DOHH2 (cell line): ENCODE measurements around the gene TMEM132D.

Source experiments
- H3F3A ChIP-seq: fragments of 200-600 bp; sonication (generic), shearing (Covaris generic); 2 replicates; pipeline ENCODE4 v1.6.0; 2016; ENCODE audit warnings: antibody characterized with exemption, mild to moderate bottlenecking; ENCODE audit not compliant: control insufficient read depth, insufficient read depth
- H3K27ac ChIP-seq: fragments of 200-600 bp; sonication (generic); 2 replicates; pipeline ENCODE4 v1.5.1; 2014; ENCODE audit warnings: low read depth, mild to moderate bottlenecking, low read length, moderate library complexity
- H3K27me3 ChIP-seq: fragments of 200-600 bp; sonication (generic); 2 replicates; pipeline ENCODE4 v1.6.1; 2014; ENCODE audit warnings: mild to moderate bottlenecking, low read length, mixed read lengths; ENCODE audit not compliant: control insufficient read depth
- H3K36me3 ChIP-seq: fragments of 200-600 bp; sonication (generic); 2 replicates; pipeline ENCODE4 v1.6.1; 2014; ENCODE audit warnings: mild to moderate bottlenecking, low read length, moderate library complexity, mixed read lengths; ENCODE audit not compliant: control insufficient read depth
- H3K4me1 ChIP-seq: fragments of 200-600 bp; sonication (generic); 2 replicates; pipeline ENCODE4 v1.6.1; 2014; ENCODE audit warnings: mild to moderate bottlenecking, low read length, mixed read lengths; ENCODE audit not compliant: control insufficient read depth
- H3K4me2 ChIP-seq: fragments of 200-600 bp; sonication (generic); 2 replicates; pipeline ENCODE4 v1.6.0; 2014; ENCODE audit warnings: mild to moderate bottlenecking, low read length, moderate library complexity
- H3K4me3 ChIP-seq: fragments of 200-600 bp; sonication (generic); 2 replicates; pipeline ENCODE4 v1.5.1; 2014; ENCODE audit warnings: mild to moderate bottlenecking, low read length, mixed read lengths
- H3K79me2 ChIP-seq: fragments of 200-600 bp; sonication (generic); 2 replicates; pipeline ENCODE4 v1.6.1; 2014; ENCODE audit warnings: mild to moderate bottlenecking, low read length, mixed read lengths; ENCODE audit not compliant: control insufficient read depth
- H3K9me2 ChIP-seq: fragments of 200-600 bp; sonication (generic); replicated peaks from 2 replicates; pipeline ENCODE4 v1.6.1; 2014; ENCODE audit warnings: mild to moderate bottlenecking, low read length, mixed read lengths; ENCODE audit not compliant: control insufficient read depth
- H3K9me3 ChIP-seq: fragments of 200-600 bp; sonication (generic); 2 replicates; pipeline ENCODE4 v1.6.1; 2014; ENCODE audit warnings: antibody characterized with exemption, low read length, mixed read lengths; ENCODE audit not compliant: control insufficient read depth, insufficient read depth
- H4K20me1 ChIP-seq: fragments of 200-600 bp; sonication (generic); 2 replicates; pipeline ENCODE4 v1.6.0; 2014; ENCODE audit warnings: low read depth, mild to moderate bottlenecking, antibody characterized with exemption, low read length, moderate library complexity; ENCODE audit not compliant: control insufficient read depth, insufficient read depth
- EZH2phosphoT487 ChIP-seq: fragments of 200-600 bp; sonication (generic); IDR thresholded peaks from 2 replicates; pipeline ENCODE4 v1.6.1; 2017; ENCODE audit warnings: borderline replicate concordance, mild to moderate bottlenecking, antibody characterized with exemption, low read length, moderate library complexity, mixed read lengths
- TF ChIP-seq, protein P1 (sequence below): fragments of 200-600 bp; sonication (generic); IDR thresholded peaks from one replicate; pipeline ENCODE4 v1.5.1; 2014; ENCODE audit warnings: antibody characterized with exemption, mild to moderate bottlenecking, low read depth, low read length; ENCODE audit not compliant: poor library complexity, severe bottlenecking

The TMEM132D gene

DNA sequence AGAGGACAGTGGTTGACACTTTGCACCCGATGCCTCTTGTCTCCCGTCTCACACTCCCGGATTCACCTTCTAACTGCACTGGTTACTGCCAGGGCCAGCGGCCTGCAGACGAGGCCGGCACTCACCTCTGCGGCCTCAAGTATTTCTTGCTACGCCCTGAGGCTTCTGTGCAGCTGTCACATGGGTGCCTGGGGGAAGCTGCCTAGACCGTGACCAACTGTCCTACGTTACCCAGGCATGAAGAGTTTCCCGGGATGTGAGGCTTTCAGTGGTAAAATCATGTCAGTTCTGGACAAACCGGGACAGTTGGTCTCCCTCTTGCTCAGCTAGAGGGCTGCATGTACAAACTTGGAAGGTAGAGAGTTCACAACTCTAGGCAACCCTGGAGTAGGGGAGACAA is 776.1 kb downstream of the TMEM132D start:
- Histone ChIP-seq H3K4me1 (no peaks in the 10 kb centered on the region), H3K27me3 (no peaks in the 10 kb centered on the region), H3K4me3 (no peak overlapping the region), H3K27ac (no peak overlapping the region), H3K4me2 (no peak overlapping the region), H4K20me1 (no peaks in the 10 kb centered on the region), H3F3A (no peaks in the 10 kb centered on the region), H3K79me2 (no peaks in the 10 kb centered on the region), H3K36me3 (no peaks in the 10 kb centered on the region), H3K9me3 (no peaks in the 10 kb centered on the region), H3K9me2 (no peaks in the 10 kb centered on the region)
- TF ChIP-seq, protein P1, sequence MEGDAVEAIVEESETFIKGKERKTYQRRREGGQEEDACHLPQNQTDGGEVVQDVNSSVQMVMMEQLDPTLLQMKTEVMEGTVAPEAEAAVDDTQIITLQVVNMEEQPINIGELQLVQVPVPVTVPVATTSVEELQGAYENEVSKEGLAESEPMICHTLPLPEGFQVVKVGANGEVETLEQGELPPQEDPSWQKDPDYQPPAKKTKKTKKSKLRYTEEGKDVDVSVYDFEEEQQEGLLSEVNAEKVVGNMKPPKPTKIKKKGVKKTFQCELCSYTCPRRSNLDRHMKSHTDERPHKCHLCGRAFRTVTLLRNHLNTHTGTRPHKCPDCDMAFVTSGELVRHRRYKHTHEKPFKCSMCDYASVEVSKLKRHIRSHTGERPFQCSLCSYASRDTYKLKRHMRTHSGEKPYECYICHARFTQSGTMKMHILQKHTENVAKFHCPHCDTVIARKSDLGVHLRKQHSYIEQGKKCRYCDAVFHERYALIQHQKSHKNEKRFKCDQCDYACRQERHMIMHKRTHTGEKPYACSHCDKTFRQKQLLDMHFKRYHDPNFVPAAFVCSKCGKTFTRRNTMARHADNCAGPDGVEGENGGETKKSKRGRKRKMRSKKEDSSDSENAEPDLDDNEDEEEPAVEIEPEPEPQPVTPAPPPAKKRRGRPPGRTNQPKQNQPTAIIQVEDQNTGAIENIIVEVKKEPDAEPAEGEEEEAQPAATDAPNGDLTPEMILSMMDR, result no peak
- TF ChIP-seq EZH2phosphoT487, result no peak

DNA sequence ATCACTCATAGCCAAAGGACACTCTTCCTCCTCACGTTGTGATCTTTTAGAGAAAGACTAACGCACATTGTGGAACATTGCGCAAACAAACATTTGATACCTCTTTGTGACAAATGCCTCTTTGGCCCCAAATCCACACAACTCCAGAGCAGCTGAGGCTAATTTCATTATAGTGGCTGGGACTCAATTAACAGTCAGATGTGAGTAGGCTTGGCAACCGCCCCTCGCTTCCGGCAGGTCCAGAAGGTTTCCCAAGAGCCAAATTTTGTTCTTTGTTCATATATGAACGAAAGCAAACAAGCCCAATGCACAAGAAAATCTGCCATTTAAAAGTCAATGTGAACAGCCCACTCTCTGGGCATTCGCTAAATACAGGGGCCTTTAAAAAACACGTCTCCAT is 776.6 kb downstream of the TMEM132D start:
- Histone ChIP-seq H3K27ac (no peak overlapping the region), H3K4me1 (no peaks in the 10 kb centered on the region), H3K9me3 (no peaks in the 10 kb centered on the region), H3K79me2 (no peaks in the 10 kb centered on the region), H3K36me3 (no peaks in the 10 kb centered on the region), H3K9me2 (no peaks in the 10 kb centered on the region), H3K4me3 (no peak overlapping the region), H3K4me2 (no peak overlapping the region), H4K20me1 (no peaks in the 10 kb centered on the region), H3K27me3 (no peaks in the 10 kb centered on the region), H3F3A (no peaks in the 10 kb centered on the region)
- TF ChIP-seq EZH2phosphoT487, result no peak
- TF ChIP-seq, protein P1, result no peak

DNA sequence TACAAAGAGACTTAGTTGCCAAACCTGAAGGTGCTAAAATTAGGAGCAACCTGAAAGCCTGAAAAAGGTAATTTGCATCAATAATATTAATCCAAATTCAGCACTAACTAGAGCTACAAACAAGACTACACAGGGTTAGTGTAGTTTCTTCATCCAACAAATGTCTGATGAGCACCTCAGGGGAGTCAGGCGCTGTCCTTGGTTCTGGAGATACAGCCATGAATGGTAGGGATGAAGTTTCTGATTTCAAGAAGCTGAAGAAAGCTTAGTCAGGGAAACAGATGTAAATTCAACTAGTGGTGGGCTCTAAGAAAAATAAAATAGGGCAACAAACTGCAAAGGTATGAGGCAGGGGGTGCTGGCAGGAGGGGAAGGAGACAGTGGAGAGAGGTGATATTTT is 784.3 kb downstream of the TMEM132D start:
- H3K36me3 ChIP-seq, result no peaks in the 10 kb centered on the region
- H3K9me2 ChIP-seq, result no peaks in the 10 kb centered on the region
- H3F3A ChIP-seq, result no peaks in the 10 kb centered on the region
- no peak overlapping the region for H3K27ac ChIP-seq
- H3K4me3 ChIP-seq, result no peak overlapping the region
- H3K9me3 ChIP-seq, result no peaks in the 10 kb centered on the region
- no peaks in the 10 kb centered on the region for H3K27me3 ChIP-seq
- no peak for TF ChIP-seq EZH2phosphoT487
- TF ChIP-seq, protein P1, result no peak
- H3K4me1 ChIP-seq, result no peaks in the 10 kb centered on the region
- no peak overlapping the region for H3K4me2 ChIP-seq
- H3K79me2 ChIP-seq, result no peaks in the 10 kb centered on the region
- H4K20me1 ChIP-seq, result no peaks in the 10 kb centered on the region

DNA sequence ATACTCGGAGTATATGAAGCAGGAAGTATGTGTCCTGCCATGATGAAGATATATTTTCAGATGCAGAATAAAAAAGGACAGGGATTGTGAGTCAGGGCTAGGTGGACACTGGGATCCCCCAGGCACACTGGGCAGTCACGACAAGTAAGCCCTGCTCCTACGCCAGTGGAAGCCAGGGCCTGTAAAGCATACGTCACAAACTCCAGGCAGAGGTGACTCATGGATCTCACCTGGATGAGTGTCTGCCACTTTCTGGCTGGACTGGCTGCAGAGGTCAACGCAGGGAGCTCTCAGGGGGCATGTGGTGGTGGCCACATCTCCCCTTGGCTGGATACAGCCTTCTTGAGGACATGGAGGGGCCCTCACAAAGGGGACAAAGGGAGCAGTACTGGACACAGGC is 788.3 kb downstream of the TMEM132D start:
- H3K4me2 ChIP-seq, result no peak overlapping the region
- H4K20me1 ChIP-seq, result no peaks in the 10 kb centered on the region
- H3K27me3 ChIP-seq, result no peaks in the 10 kb centered on the region
- no peak overlapping the region for H3K27ac ChIP-seq
- no peaks in the 10 kb centered on the region for H3F3A ChIP-seq
- TF ChIP-seq EZH2phosphoT487, result no peak
- TF ChIP-seq, protein P1, result no peak
- no peak overlapping the region for H3K4me3 ChIP-seq
- H3K9me2 ChIP-seq, result no peaks in the 10 kb centered on the region
- H3K9me3 ChIP-seq, result no peaks in the 10 kb centered on the region
- H3K79me2 ChIP-seq, result no peaks in the 10 kb centered on the region
- H3K36me3 ChIP-seq, result no peaks in the 10 kb centered on the region
- no peaks in the 10 kb centered on the region for H3K4me1 ChIP-seq
